ENCODE data around the gene LIX1L. TPM values are rescaled to one million over a fixed set of nuclear protein-coding genes. Genes with fewer than 3 reads are reported as not detected.

Gene LIX1L
- total RNA-seq (2014; rRNA removed) = 35.0 and 37.4 TPM in 2 replicates
- 20.8 TPM for polyA plus RNA-seq (2012)

- DNase-seq (ENCODE audit: low read depth) = peak; percentile 97
Measured at GRCh38 chr1:145957443-145958319, at the start of gene LIX1L. TSS of gene LIX1L (minus strand) at chr1:145958017. CDS start at chr1:145957927, 90 bp downstream.

GRCh38 chr1:146001709-146002108, 43.9 kb upstream of the LIX1L start:
- DNase-seq (ENCODE audit: low read depth) = no peak

- DNase-seq (ENCODE audit: low read depth) = peak; percentile 41
Measured at GRCh38 chr1:145999321-146000024, 41.7 kb upstream of the LIX1L start.

GRCh38 chr1:145997718-145998023, 39.9 kb upstream of the LIX1L start:
- no peak for DNase-seq (ENCODE audit: low read depth)

- peak; percentile 33 for DNase-seq (ENCODE audit: low read depth)
Measured at GRCh38 chr1:145997016-145997717, 39.4 kb upstream of the LIX1L start.

- peak; percentile 97 for DNase-seq (ENCODE audit: low read depth)
Measured at GRCh38 chr1:145996433-145997015, 38.7 kb upstream of the LIX1L start, which contains the start of gene TXNIP. TSS of gene TXNIP (minus strand) at chr1:145996579. CDS start at chr1:145996266, 313 bp downstream.

- DNase-seq (ENCODE audit: low read depth) = no peak
Measured at GRCh38 chr1:145995964-145996432, 38.2 kb upstream of the LIX1L start.

GRCh38 chr1:145995148-145995881, 37.5 kb upstream of the LIX1L start:
- DNase-seq (ENCODE audit: low read depth) = no peak

- DNase-seq (ENCODE audit: low read depth) = no peak
Measured at GRCh38 chr1:145994391-145995120, 36.7 kb upstream of the LIX1L start.

- no peak for DNase-seq (ENCODE audit: low read depth)
Measured at GRCh38 chr1:145993618-145994390, 36.0 kb upstream of the LIX1L start.

GRCh38 chr1:145992958-145993617, 35.3 kb upstream of the LIX1L start:
- no peak for DNase-seq (ENCODE audit: low read depth)

GRCh38 chr1:145992502-145992936, 34.7 kb upstream of the LIX1L start:
- DNase-seq (ENCODE audit: low read depth) = no peak

GRCh38 chr1:145991735-145992412, 34.1 kb upstream of the LIX1L start:
- DNase-seq (ENCODE audit: low read depth) = no peak

- no peak for DNase-seq (ENCODE audit: low read depth)
Measured at GRCh38 chr1:145990249-145990855, 32.5 kb upstream of the LIX1L start.

- no peak for DNase-seq (ENCODE audit: low read depth)
Measured at GRCh38 chr1:145988773-145989172, 31.0 kb upstream of the LIX1L start.

GRCh38 chr1:145987926-145988325, 30.1 kb upstream of the LIX1L start:
- DNase-seq (ENCODE audit: low read depth) = no peak

GRCh38 chr1:145986551-145986950, 28.7 kb upstream of the LIX1L start:
- no peak for DNase-seq (ENCODE audit: low read depth)
